K562 (cell line): ENCODE measurements around the gene RBMX. TPM values are rescaled to one million over a fixed set of nuclear protein-coding genes. Genes with fewer than 3 reads are reported as not detected.
A peak's percentile ranks its signal among the peaks of the same experiment; 100 is the strongest.

Experiments used
- CBX8 ChIP-seq: fragments of 200-600 bp; sonication (generic); IDR thresholded peaks from 2 replicates; pipeline ENCODE4 v1.6.1; 2012; ENCODE audit warnings: borderline replicate concordance, mixed run types, low read depth, mild to moderate bottlenecking, moderate library complexity, mixed read lengths, low read length, control low read depth, inconsistent platforms; ENCODE audit not compliant: poor library complexity, severe bottlenecking; ENCODE audit errors: extremely low read depth
- FOXK1 ChIP-seq: sonication (generic); formaldehyde crosslinking; IDR thresholded peaks from 2 replicates; pipeline ENCODE4 v1.8.0; 2022; ENCODE audit warnings: missing genetic modification reagents, mild to moderate bottlenecking, borderline replicate concordance
- GABPB1 ChIP-seq: sonication (generic); formaldehyde crosslinking; IDR thresholded peaks from 2 replicates; pipeline ENCODE4 v1.8.0; 2022; ENCODE audit warnings: mild to moderate bottlenecking, missing genetic modification reagents
- GTF2B ChIP-seq: IDR thresholded peaks from 2 replicates; pipeline ENCODE4 v1.6.1; 2011; ENCODE audit not compliant: insufficient read length; ENCODE audit errors: extremely low read depth
- MAFK ChIP-seq: IDR thresholded peaks from 2 replicates; pipeline ENCODE4 v1.6.1; 2011; ENCODE audit warnings: low read length, improper control_type of control experiment
- MAX ChIP-seq: sonication (generic); formaldehyde crosslinking; IDR thresholded peaks from 2 replicates; pipeline ENCODE4 v1.9.0; 2022; ENCODE audit warnings: mild to moderate bottlenecking, missing genetic modification reagents
- NR2C1 ChIP-seq, 2 experiments: fragments of 450-650 bp; IDR thresholded peaks; 2 replicates each; pipeline ENCODE4 v1.6.1; 2017; ENCODE audit warnings: mild to moderate bottlenecking in 2 of 2, antibody characterized with exemption in 1 of 2, inconsistent platforms in 1 of 2, missing compliant biosample characterization in 1 of 2, missing genetic modification characterization in 1 of 2
- SFPQ ChIP-seq: fragments of 200-400 bp; formaldehyde crosslinking; IDR thresholded peaks from 2 replicates; pipeline ENCODE4 v1.6.1; 2017; ENCODE audit warnings: mild to moderate bottlenecking, low read depth, low read length, moderate library complexity
- SP2 ChIP-seq: IDR thresholded peaks from 2 replicates; pipeline ENCODE4 v1.6.1; 2011; ENCODE audit warnings: mild to moderate bottlenecking, low read depth, low read length, moderate library complexity; ENCODE audit not compliant: poor library complexity, severe bottlenecking; ENCODE audit errors: extremely low read depth
- TEAD1 ChIP-seq, 2 experiments: fragments of 450-650 bp in 1 of 2; sonication (generic) in 1 of 2; formaldehyde crosslinking; IDR thresholded peaks; 2 replicates each; pipeline versions ENCODE4 v1.4.0 to v1.8.0; 2020 to 2022; ENCODE audit warnings: mild to moderate bottlenecking in 2 of 2, missing genetic modification reagents in 1 of 2
- ZBTB5 ChIP-seq: fragments of 450-650 bp; IDR thresholded peaks from 2 replicates; pipeline ENCODE4 v1.6.1; 2017; ENCODE audit warnings: antibody characterized with exemption
- ZNF318 ChIP-seq, 2 experiments: fragments of 450-650 bp; IDR thresholded peaks; 2 replicates each; pipeline ENCODE4 v1.6.1; 2016; ENCODE audit warnings: mild to moderate bottlenecking in 2 of 2, borderline replicate concordance in 1 of 2, low read depth in 1 of 2, moderate library complexity in 1 of 2
- polyA plus RNA-seq, 8 experiments: library from polyadenylated mRNA; depleted of rRNA in 4 of 8; stranded (reverse) in 5 of 8; unstranded in 3 of 8; fragments of >200 nt; fragmentation: Nextera tagmentation in 2 of 8; fragmentation: Illumina TruSeq in 1 of 8; extraction: Ambion mirVana in 2 of 8; extraction: Trizol in 1 of 8; gene quantifications; 2 replicates each; pipeline versions ENCODE4 v1.2.1 to v1.2.3, GENCODE V29; 2011 to 2014; ENCODE audit warnings: inconsistent platforms in 1 of 8, missing spikeins in 1 of 8
- total RNA-seq, 7 experiments: library from RNA; depleted of rRNA in 6 of 7; stranded (reverse); fragments of >200 nt in 6 of 7; fragmentation: Illumina TruSeq in 2 of 7; extraction: Trizol in 2 of 7; gene quantifications; 2 replicates each; pipeline versions ENCODE4 v1.2.1 to v1.2.3, GENCODE V29; 2011 to 2021; ENCODE audit warnings: low replicate concordance in 1 of 7

The RBMX gene
- total and polyA plus RNA-seq, 9 of the 15 experiments (the other 6 are each of a cell fraction or from before 2014, with no cell fraction given), result 405 to 671 (median 540) TPM

- TF ChIP-seq CBX8 (no peak), MAX (CRISPR knock-in tag) (no peak), GABPB1 (CRISPR knock-in tag) (no peak), FOXK1 (CRISPR knock-in tag) (no peak), SFPQ (no peak), SP2 (no peak), ZNF318 (IDR thresholded peaks at IDR 0.05; ENCODE audit: borderline replicate concordance in 1 of 2, low read depth in 1 of 2) (0 out of 4 replicates have a peak, but pooled peaks of 1 of the 2 experiments have one; percentile 48), ZBTB5 (no peak), MAFK (no peak), GTF2B (no peak), TEAD1 (CRISPR knock-in tag; IDR thresholded peaks at IDR 0.05) (peak; percentile 36 to 66; a peak in 2 of 4 replicates), NR2C1 (IDR thresholded peaks at IDR 0.05) (peak; percentile 27; the same call in 1 of the 2 replicates), NR2C1 (tag; IDR thresholded peaks at IDR 0.05) (peak; percentile 77)
These were observed 32.7 kb downstream of the RBMX start (continued) for GRCh38 chrX:136847874-136848273.
